ENCODE measurements around the gene IFIT2. TPM values are rescaled to one million over a fixed set of nuclear protein-coding genes. Genes with fewer than 3 reads are reported as not detected.

The IFIT2 gene
- total RNA-seq, 1 experiment from 2014 or later = 1.0 TPM

GRCh38 chr10:89351780-89352597 lies 50.1 kb downstream of the IFIT2 start:
- Histone ChIP-seq H3K4me2 (ENCODE audit: low read length) (peak overlapping the region; percentile 69), H3K36me3 (ENCODE audit: control insufficient read depth in 1 of 2, insufficient read depth in 2 of 2, low read length in 2 of 2) (no peaks in the 10 kb centered on the region), H3K27me3 (ENCODE audit: insufficient read depth, low read length) (no peaks in the 10 kb centered on the region), H3K4me1 (ENCODE audit: control insufficient read depth in 1 of 2, insufficient read depth in 2 of 2, low read length in 2 of 2) (peaks cover 16 to 25% of the 10 kb centered on the region in 2 experiments), H3K27ac (ENCODE audit: low read depth, low read length) (peak overlapping the region; percentile 35; the same call in 1 of the 2 replicates), H3K4me3 (replicated peaks in 1 of 2; ENCODE audit: low read depth in 1 of 2, low read length in 2 of 2) (peak overlapping the region in 1 of 2 experiments; percentile 19; a peak in 2 of 4 replicates), H3K9ac (ENCODE audit: low read length) (peak overlapping the region; percentile 23), H4K20me1 (ENCODE audit: insufficient read depth) (no peaks in the 10 kb centered on the region), H3K79me2 (ENCODE audit: insufficient read depth, low read length) (no peaks in the 10 kb centered on the region), H2AFZ (ENCODE audit: low read depth, low read length, poor library complexity, severe bottlenecking) (peak overlapping the region; percentile 88), H3K9me3 (ENCODE audit: control insufficient read depth in 1 of 2, insufficient read depth in 1 of 2, low read depth in 1 of 2, low read length in 2 of 2) (no peaks in the 10 kb centered on the region), H3K9me2 (ENCODE audit: insufficient read depth) (no peaks in the 10 kb centered on the region)
- BruUV-seq (replicated peaks) = no TSS peak
- RAD21 ChIA-PET (ENCODE audit: low non-redundant PET in 1 of 2, low total read pairs in 2 of 2, uncharacterized antibody in 2 of 2, unreplicated experiment in 2 of 2) = interaction anchor here in 1 of 2 experiments (0.6 kb wide), 1 partner anchor 15 kb away, joined by 3 read pairs; no protein-coding TSS in a partner anchor
- CTCF ChIA-PET = interaction anchor here (1.0 to 1.6 kb wide), 2 partner anchors 18 to 96 kb away, joined by 3 to 8 read pairs; no protein-coding TSS in a partner anchor
- DNase-seq (ENCODE audit: low read depth, low spot score) (peak; percentile 24), ATAC-seq (peak; percentile 79)
- intact Hi-C loops (cut with micrococcal nuclease) = no loop called here
- TF ChIP-seq SP1 (IDR thresholded peaks at IDR 0.05; ENCODE audit: low read depth) (peak; percentile 60), EGR1 (IDR thresholded peaks at IDR 0.05; ENCODE audit: low read depth) (no peak), CBX3 (IDR thresholded peaks at IDR 0.05; ENCODE audit: low read depth) (peak; percentile 34; the same call in 1 of the 2 replicates), FOSL1 (IDR thresholded peaks at IDR 0.05; ENCODE audit: low read depth) (peak; percentile 14; the same call in 1 of the 2 replicates), ATF3 (IDR thresholded peaks at IDR 0.05) (no peak), JUND (IDR thresholded peaks at IDR 0.05) (peak; percentile 47; the same call in 1 of the 2 replicates), CEBPB (IDR thresholded peaks at IDR 0.05; ENCODE audit: low read depth) (0 out of 2 replicates have a peak, but pooled peaks have one; percentile 22), MAX (IDR thresholded peaks at IDR 0.05) (peak; percentile 72)
- POLR2A ChIA-PET = no interaction called here

- no peak overlapping the region for H3K4me3 ChIP-seq (replicated peaks in 1 of 2; ENCODE audit: low read depth in 1 of 2, low read length in 2 of 2)
- POLR2A ChIA-PET = no interaction called here
Measured at GRCh38 chr10:89352802-89353201, 51.0 kb downstream of the IFIT2 start.

More at GRCh38 chr10:89352802-89353201, 51.0 kb downstream of the IFIT2 start:
- Histone ChIP-seq H3K27ac (ENCODE audit: low read depth, low read length) (no peak overlapping the region), H3K27me3 (ENCODE audit: insufficient read depth, low read length) (no peaks in the 10 kb centered on the region), H3K9me2 (ENCODE audit: insufficient read depth) (no peaks in the 10 kb centered on the region), H3K79me2 (ENCODE audit: insufficient read depth, low read length) (no peaks in the 10 kb centered on the region), H3K9ac (ENCODE audit: low read length) (0 out of 2 replicates have a peak overlapping the region, but pooled peaks have one; percentile 16), H3K4me1 (ENCODE audit: control insufficient read depth in 1 of 2, insufficient read depth in 2 of 2, low read length in 2 of 2) (peaks cover 16 to 25% of the 10 kb centered on the region in 2 experiments), H2AFZ (ENCODE audit: low read depth, low read length, poor library complexity, severe bottlenecking) (peak overlapping the region; percentile 8), H3K36me3 (ENCODE audit: control insufficient read depth in 1 of 2, insufficient read depth in 2 of 2, low read length in 2 of 2) (no peaks in the 10 kb centered on the region), H3K4me2 (ENCODE audit: low read length) (peak overlapping the region; percentile 69), H4K20me1 (ENCODE audit: insufficient read depth) (no peaks in the 10 kb centered on the region), H3K9me3 (ENCODE audit: control insufficient read depth in 1 of 2, insufficient read depth in 1 of 2, low read depth in 1 of 2, low read length in 2 of 2) (no peaks in the 10 kb centered on the region)
- ChIA-PET CTCF (interaction anchor here (1.0 to 1.6 kb wide), 2 partner anchors 17 to 97 kb away, joined by 3 to 8 read pairs; no protein-coding TSS in a partner anchor), RAD21 (ENCODE audit: low non-redundant PET in 1 of 2, low total read pairs in 2 of 2, uncharacterized antibody in 2 of 2, unreplicated experiment in 2 of 2) (no interaction called here)
- no peak for ATAC-seq
- no TSS peak for BruUV-seq (replicated peaks)
- no peak for DNase-seq (ENCODE audit: low read depth, low spot score)
- intact Hi-C loops (cut with micrococcal nuclease) = no loop called here
- no peak for TF ChIP-seq EGR1 (IDR thresholded peaks at IDR 0.05; ENCODE audit: low read depth)
- TF ChIP-seq SRF (IDR thresholded peaks at IDR 0.05; ENCODE audit: low read depth) = no peak
- TF ChIP-seq TCF7L2 (IDR thresholded peaks at IDR 0.05; ENCODE audit: borderline replicate concordance, extremely low read depth, insufficient read depth, insufficient read length) = no peak
- TF ChIP-seq ZFX (IDR thresholded peaks at IDR 0.05) = no peak
- no peak for TF ChIP-seq CTCF (IDR thresholded peaks at IDR 0.05 in 2 of 3, conservative IDR thresholded peaks at IDR 0.05 in 1 of 3; ENCODE audit: borderline replicate concordance in 1 of 3, insufficient read depth in 1 of 3, low read depth in 2 of 3, low read length in 2 of 3)
- TF ChIP-seq FOSL1 (IDR thresholded peaks at IDR 0.05; ENCODE audit: low read depth) = no peak
- no peak for TF ChIP-seq YY1 (IDR thresholded peaks at IDR 0.05; ENCODE audit: extremely low read depth, insufficient replicate concordance, low read depth, low read length)
- no peak for TF ChIP-seq ATF3 (IDR thresholded peaks at IDR 0.05)

All from HCT116 (cell line).